ENCODE measurements around the gene NOP53.
"Not testable (repeated sequence)": the region's sequence is repeated elsewhere in the genome, so short reads cannot be mapped to it uniquely, and the experiment has no call there.

NOP53 gene

DNA sequence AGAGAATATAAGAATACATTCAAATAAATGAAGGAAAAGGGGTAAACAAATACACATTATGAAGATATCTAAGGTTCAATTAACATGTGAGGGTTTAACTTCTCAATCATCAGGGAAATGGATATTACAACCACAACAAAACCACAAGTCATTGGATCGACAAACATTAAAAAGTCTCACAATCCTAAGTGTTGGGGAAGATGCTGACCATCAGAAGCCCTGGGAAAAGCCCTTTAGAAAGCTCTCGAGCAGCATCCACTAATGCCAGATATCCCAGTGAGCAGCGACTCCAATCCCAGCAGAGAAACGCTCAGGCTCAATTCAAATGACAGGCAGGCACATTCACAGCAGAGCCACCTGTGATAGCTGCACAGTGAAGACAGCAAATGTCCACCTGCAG, 55.9 kb downstream of the NOP53 start:
- in situ Hi-C loops (cut with HindIII; ENCODE audit: low sequenced_read_pairs) = no loop called here
- DNase-seq (ENCODE audit: low read depth, low spot score) = no peak
- TF ChIP-seq, protein P1, sequence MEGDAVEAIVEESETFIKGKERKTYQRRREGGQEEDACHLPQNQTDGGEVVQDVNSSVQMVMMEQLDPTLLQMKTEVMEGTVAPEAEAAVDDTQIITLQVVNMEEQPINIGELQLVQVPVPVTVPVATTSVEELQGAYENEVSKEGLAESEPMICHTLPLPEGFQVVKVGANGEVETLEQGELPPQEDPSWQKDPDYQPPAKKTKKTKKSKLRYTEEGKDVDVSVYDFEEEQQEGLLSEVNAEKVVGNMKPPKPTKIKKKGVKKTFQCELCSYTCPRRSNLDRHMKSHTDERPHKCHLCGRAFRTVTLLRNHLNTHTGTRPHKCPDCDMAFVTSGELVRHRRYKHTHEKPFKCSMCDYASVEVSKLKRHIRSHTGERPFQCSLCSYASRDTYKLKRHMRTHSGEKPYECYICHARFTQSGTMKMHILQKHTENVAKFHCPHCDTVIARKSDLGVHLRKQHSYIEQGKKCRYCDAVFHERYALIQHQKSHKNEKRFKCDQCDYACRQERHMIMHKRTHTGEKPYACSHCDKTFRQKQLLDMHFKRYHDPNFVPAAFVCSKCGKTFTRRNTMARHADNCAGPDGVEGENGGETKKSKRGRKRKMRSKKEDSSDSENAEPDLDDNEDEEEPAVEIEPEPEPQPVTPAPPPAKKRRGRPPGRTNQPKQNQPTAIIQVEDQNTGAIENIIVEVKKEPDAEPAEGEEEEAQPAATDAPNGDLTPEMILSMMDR (IDR thresholded peaks at IDR 0.05; ENCODE audit: low read depth, low read length) = no peak
- no peak overlapping the region for H3K4me3 ChIP-seq (ENCODE audit: low read depth, low read length)

DNA sequence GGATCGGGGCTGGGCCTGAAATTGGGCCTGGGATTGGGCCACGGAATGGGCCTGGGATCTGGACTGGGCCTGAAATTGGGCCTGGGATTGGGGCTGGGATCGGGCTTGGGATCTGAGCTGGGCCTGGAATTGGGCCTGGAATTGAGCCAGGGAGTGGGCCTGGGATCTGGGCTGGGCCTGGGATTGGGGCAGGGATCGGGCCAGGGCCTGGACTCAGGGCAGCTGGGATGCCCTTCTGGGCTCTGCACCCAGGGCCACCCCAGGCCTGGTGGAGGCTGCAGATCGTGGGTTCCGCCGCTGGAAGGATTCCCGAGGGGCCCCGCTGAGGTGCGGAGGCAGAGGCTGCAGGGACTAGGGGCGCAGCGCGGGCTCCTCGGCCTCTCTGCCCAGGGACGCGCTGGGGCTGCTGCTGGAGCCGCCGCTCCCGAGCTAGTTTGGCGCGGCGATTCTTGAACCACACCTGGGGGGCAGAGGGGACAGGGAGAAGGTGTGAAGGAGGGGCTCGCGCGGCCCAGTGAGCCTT, 57.2 kb downstream of the NOP53 start:
- H3K4me3 ChIP-seq (ENCODE audit: low read depth, low read length) = no peak overlapping the region
- in situ Hi-C loops (cut with HindIII; ENCODE audit: low sequenced_read_pairs) = no loop called here
- TF ChIP-seq, protein P1 (IDR thresholded peaks at IDR 0.05; ENCODE audit: low read depth, low read length) = no peak
- no peak for DNase-seq (ENCODE audit: low read depth, low spot score)

DNA sequence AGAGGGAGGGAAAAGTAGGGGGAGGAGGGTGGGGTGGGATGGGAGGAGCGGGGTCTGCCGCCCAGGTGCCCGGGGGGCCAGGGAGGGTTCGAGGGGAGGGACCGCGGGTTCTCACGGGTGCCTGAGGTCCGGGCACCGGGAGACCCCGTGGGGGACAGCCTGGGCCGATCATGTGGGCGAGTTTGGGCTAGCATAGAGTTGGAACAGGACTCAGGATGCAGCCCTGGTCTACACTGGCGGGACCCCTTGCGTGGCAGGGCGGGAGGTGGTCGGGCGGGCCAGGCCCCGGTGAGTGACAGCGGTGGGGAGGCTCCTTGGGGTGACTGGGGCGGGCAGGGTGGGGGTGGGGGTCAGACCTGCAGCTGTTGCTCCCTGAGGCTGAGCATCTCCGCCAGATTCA, 57.8 kb downstream of the NOP53 start:
- H3K4me3 ChIP-seq (ENCODE audit: low read depth, low read length); DNase-seq (ENCODE audit: low read depth, low spot score); in situ Hi-C loops (cut with HindIII; ENCODE audit: low sequenced_read_pairs): not testable (repeated sequence)

DNA sequence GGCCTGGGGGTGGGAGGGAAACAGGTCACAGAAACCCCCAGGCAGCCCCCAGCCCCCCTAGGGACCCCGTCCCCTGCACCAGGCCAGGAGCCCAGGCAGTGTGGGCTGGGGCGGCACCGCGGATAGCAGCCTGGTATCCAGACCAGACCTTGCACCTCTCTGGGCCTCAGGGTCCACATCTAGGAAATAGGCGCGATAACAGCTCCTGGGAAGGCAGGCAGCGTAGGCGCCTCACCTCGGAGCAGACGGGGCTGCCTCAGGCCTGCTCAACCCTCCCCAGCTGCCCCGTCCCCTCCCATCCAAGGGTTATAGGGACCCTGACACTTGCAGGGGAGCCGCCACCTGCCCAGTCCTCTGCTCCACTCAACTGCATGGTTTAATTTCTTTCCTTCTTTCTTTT, 58.3 kb downstream of the NOP53 start:
- in situ Hi-C loops (cut with HindIII; ENCODE audit: low sequenced_read_pairs); DNase-seq (ENCODE audit: low read depth, low spot score); H3K4me3 ChIP-seq (ENCODE audit: low read depth, low read length): not testable (repeated sequence)

DNA sequence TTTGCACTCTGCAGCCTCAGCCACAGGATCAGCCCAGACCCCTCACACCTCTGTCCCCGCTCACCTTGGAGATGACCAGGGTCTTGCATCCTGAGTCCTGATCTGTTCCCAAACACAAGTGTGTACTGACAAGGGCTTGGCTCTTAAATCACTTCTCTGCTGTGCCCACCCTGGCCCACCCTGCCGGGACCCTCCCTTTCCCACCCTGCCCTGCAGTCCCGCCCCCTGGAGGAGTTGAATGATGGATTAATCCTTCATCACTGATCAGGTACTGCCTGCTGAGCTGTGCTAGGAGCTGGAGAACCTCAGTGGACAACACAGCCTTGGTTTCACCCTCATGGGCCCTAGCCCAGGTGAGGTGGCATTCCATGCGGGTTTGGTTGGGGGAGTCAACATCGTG, 59.1 kb downstream of the NOP53 start, which contains the start of gene TPRX1:
TSS of gene TPRX1 (minus strand) at position 101 of the 400 bp plus-strand sequence. CDS start at position 89, 12 bp downstream.
- H3K4me3 ChIP-seq (ENCODE audit: low read depth, low read length); in situ Hi-C loops (cut with HindIII; ENCODE audit: low sequenced_read_pairs); DNase-seq (ENCODE audit: low read depth, low spot score): not testable (repeated sequence)

DNA sequence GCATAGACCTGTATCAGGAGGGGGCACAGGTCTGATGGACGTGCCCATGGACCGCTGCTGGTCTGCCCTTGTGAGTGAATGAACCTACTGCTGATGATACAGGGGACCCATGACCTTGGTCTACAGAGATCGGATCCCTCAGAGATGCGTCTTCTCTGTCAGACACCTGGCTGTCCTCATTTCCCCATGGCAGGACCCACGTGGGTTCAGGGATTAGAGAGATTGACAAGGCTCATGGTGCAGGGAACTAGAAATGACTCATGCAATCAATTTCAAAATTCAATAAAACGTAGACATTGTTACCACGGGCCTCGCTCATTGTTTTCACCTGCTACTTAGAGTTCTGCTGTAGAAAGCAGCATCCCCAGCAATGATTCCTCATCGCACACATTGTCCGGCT, 60.0 kb downstream of the NOP53 start:
- H3K4me3 ChIP-seq (ENCODE audit: low read depth, low read length) = no peak overlapping the region
- in situ Hi-C loops (cut with HindIII; ENCODE audit: low sequenced_read_pairs) = no loop called here
- DNase-seq (ENCODE audit: low read depth, low spot score) = no peak
- TF ChIP-seq, protein P1 (IDR thresholded peaks at IDR 0.05; ENCODE audit: low read depth, low read length) = no peak

DNA sequence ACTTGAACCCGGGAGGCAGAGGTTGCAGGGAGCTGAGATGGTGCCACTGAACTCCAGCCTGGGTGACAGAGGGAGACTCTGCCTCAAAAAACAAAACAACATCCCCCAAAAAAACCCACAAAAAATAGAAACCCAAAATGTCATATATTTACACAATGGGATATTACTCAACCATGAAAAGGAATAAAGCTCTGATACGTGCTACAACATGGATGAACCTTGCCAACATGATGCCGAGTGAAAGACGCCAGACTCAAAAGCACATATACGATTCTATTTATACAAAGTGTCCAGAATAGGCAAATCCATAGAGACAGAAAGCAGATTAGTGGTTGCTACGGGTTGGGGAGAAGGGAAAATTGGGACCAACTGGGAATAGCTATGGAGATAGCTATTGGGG, 61.1 kb downstream of the NOP53 start:
- TF ChIP-seq, protein P1 (IDR thresholded peaks at IDR 0.05; ENCODE audit: low read depth, low read length) = no peak
- DNase-seq (ENCODE audit: low read depth, low spot score) = no peak
- in situ Hi-C loops (cut with HindIII; ENCODE audit: low sequenced_read_pairs) = no loop called here
- no peak overlapping the region for H3K4me3 ChIP-seq (ENCODE audit: low read depth, low read length)

All from astrocyte of the spinal cord (primary cell).